HCT116 (cell line): ENCODE results near the gene CDH23. TPM values are rescaled to one million over a fixed set of nuclear protein-coding genes. Genes with fewer than 3 reads are reported as not detected.

ENCODE experiments used
- ATAC-seq: fragments of 200-7000 bp; cut with Tn5 transposase; 2 replicates; pipeline ENCODE4 v1.9.1; 2020; ENCODE audit warnings: mild to moderate bottlenecking, moderate library complexity
- BruUV-seq: library from RNA; stranded (reverse); fragments of 400-500 nt; replicated peaks from 2 replicates; lab custom pipeline; 2021; lab: Mats Ljungman, UMichigan
- CTCF ChIA-PET: fragments of 300-600 bp; sonication (Branson Sonifier 250); formaldehyde crosslinking; loops from one replicate; lab custom pipeline; 2021; ENCODE audit warnings: antibody characterized with exemption; lab: Charles Lee
- POLR2A ChIA-PET: fragments of 300-600, 350-600 bp; sonication (Branson Sonifier 250); formaldehyde crosslinking; loops from one replicate; lab custom pipeline; 2021; ENCODE audit warnings: antibody characterized with exemption; lab: Charles Lee
- RAD21 ChIA-PET, 2 experiments: fragments of 300-600 bp; sonication (Branson Sonifier 250); formaldehyde crosslinking; loops; one replicate each; lab custom pipeline; 2023; ENCODE audit warnings: low total read pairs in 2 of 2; ENCODE audit not compliant: uncharacterized antibody in 2 of 2, unreplicated experiment in 2 of 2, low non-redundant PET in 1 of 2; lab: Charles Lee
- DNase-seq: peaks from one replicate; pipeline ENCODE4 v3.0.0-alpha.2; 2010; ENCODE audit warnings: low read depth, low spot score
- H2AFZ ChIP-seq: fragments of 200-600 bp; shearing (Covaris generic), sonication (generic); 2 replicates; pipeline ENCODE4 v1.6.1; 2017; ENCODE audit warnings: low read depth, mixed run types, mixed read lengths, antibody characterized with exemption, low read length; ENCODE audit not compliant: poor library complexity, severe bottlenecking
- H3K27ac ChIP-seq: 2 replicates; pipeline ENCODE4 v1.5.1; 2012; ENCODE audit warnings: low read depth, low read length
- H3K27me3 ChIP-seq: fragments of 200-600 bp; sonication (generic); 2 replicates; pipeline ENCODE4 v1.6.1; 2016; ENCODE audit warnings: mixed run types, low read length, mixed read lengths; ENCODE audit not compliant: insufficient read depth
- H3K36me3 ChIP-seq, 2 experiments: fragments of 200-500 bp in 1 of 2; fragments of 200-600 bp in 1 of 2; sonication (Bioruptor generic) in 1 of 2; sonication (generic) in 1 of 2; 2 replicates each; pipeline versions ENCODE4 v1.5.1 to v1.6.1; 2014 to 2016; ENCODE audit warnings: low read length in 2 of 2, inconsistent platforms in 1 of 2, mixed read lengths in 1 of 2, mixed run types in 1 of 2; ENCODE audit not compliant: insufficient read depth in 2 of 2, control insufficient read depth in 1 of 2
- H3K4me1 ChIP-seq, 2 experiments: fragments of 200-600 bp in 1 of 2; sonication (generic) in 1 of 2; 2 replicates each; pipeline versions ENCODE4 v1.5.1 to v1.6.1; 2012 to 2017; ENCODE audit warnings: low read length in 2 of 2, inconsistent platforms in 1 of 2, mild to moderate bottlenecking in 1 of 2, mixed read lengths in 1 of 2, mixed run types in 1 of 2, moderate library complexity in 1 of 2; ENCODE audit not compliant: insufficient read depth in 2 of 2, control insufficient read depth in 1 of 2
- H3K4me2 ChIP-seq: fragments of 200-600 bp; sonication (generic); 2 replicates; pipeline ENCODE4 v1.6.1; 2017; ENCODE audit warnings: mixed run types, low read length, mixed read lengths
- H3K4me3 ChIP-seq, 2 experiments: fragments of 200-600 bp in 1 of 2; sonication (generic) in 1 of 2; replicated peaks in 1 of 2; 2 replicates each; pipeline ENCODE4 v1.5.1; 2011 to 2016; ENCODE audit warnings: low read length in 2 of 2, control low read depth in 1 of 2, low read depth in 1 of 2, mild to moderate bottlenecking in 1 of 2, mixed read lengths in 1 of 2, mixed run types in 1 of 2
- H3K79me2 ChIP-seq: fragments of 200-600 bp; sonication (generic); 2 replicates; pipeline ENCODE4 v1.6.1; 2017; ENCODE audit warnings: mild to moderate bottlenecking, mixed run types, low read length, moderate library complexity, mixed read lengths; ENCODE audit not compliant: insufficient read depth
- H3K9ac ChIP-seq: fragments of 200-600 bp; sonication (generic); 2 replicates; pipeline ENCODE4 v1.6.1; 2016; ENCODE audit warnings: low read length, mixed read lengths
- H3K9me2 ChIP-seq: fragments of 200-600 bp; sonication (generic), shearing (Covaris generic); 2 replicates; pipeline ENCODE4 v1.6.1; 2017; ENCODE audit warnings: mixed run types, mild to moderate bottlenecking, moderate library complexity; ENCODE audit not compliant: insufficient read depth
- H3K9me3 ChIP-seq, 2 experiments: fragments of 200-500 bp in 1 of 2; fragments of 200-600 bp in 1 of 2; sonication (Bioruptor generic) in 1 of 2; sonication (generic) in 1 of 2; 2 replicates each; pipeline ENCODE4 v1.6.1; 2014 to 2017; ENCODE audit warnings: low read length in 2 of 2, mixed read lengths in 2 of 2, inconsistent platforms in 1 of 2, low read depth in 1 of 2, mild to moderate bottlenecking in 1 of 2, mixed run types in 1 of 2, moderate library complexity in 1 of 2; ENCODE audit not compliant: control insufficient read depth in 1 of 2, insufficient read depth in 1 of 2
- H4K20me1 ChIP-seq: fragments of 200-600 bp; sonication (generic), shearing (Covaris generic); 2 replicates; pipeline ENCODE4 v1.6.1; 2017; ENCODE audit warnings: mixed run types, mild to moderate bottlenecking, moderate library complexity; ENCODE audit not compliant: insufficient read depth
- EGR1 ChIP-seq: IDR thresholded peaks from 2 replicates; pipeline ENCODE4 v1.6.1; 2012; ENCODE audit warnings: low read depth
- FOSL1 ChIP-seq: IDR thresholded peaks from 2 replicates; pipeline ENCODE4 v1.6.1; 2012; ENCODE audit warnings: low read depth
- POLR2A ChIP-seq: IDR thresholded peaks from 2 replicates; pipeline ENCODE4 v1.7.0; 2011; ENCODE audit warnings: borderline replicate concordance; ENCODE audit not compliant: insufficient read depth, insufficient read length; ENCODE audit errors: extremely low read depth
- POLR2AphosphoS5 ChIP-seq: IDR thresholded peaks from 2 replicates; pipeline ENCODE4 v1.6.1; 2011; ENCODE audit warnings: mild to moderate bottlenecking, low read depth, low read length, moderate library complexity
- RAD21 ChIP-seq: IDR thresholded peaks from 2 replicates; pipeline ENCODE4 v1.6.1; 2012; ENCODE audit warnings: low read depth, mild to moderate bottlenecking
- SP1 ChIP-seq: IDR thresholded peaks from 2 replicates; pipeline ENCODE4 v1.6.1; 2012; ENCODE audit warnings: low read depth
- SRF ChIP-seq: IDR thresholded peaks from 2 replicates; pipeline ENCODE4 v1.6.1; 2012; ENCODE audit warnings: low read depth
- ZNF274 ChIP-seq: fragments of 200-500 bp; sonication (Bioruptor generic); IDR thresholded peaks from 2 replicates; pipeline ENCODE4 v1.6.1; 2014; ENCODE audit warnings: mild to moderate bottlenecking, low read depth, low read length, inconsistent platforms
- intact Hi-C: fragments of 100-400 bp; cut with micrococcal nuclease; formaldehyde crosslinking; loops from 2 replicates; pipeline ENCODE4 v1.10.0; 2022
- total RNA-seq: library from RNA; stranded (reverse); gene quantifications from one replicate; pipeline ENCODE4 v1.2.1, GENCODE V29; 2021; ENCODE audit not compliant: unreplicated experiment
- TF ChIP-seq, protein P1 (sequence below): IDR thresholded peaks from 2 replicates; pipeline ENCODE4 v1.6.1; 2012
- TF ChIP-seq, protein P2 (sequence below), 3 experiments: fragments of 200-600 bp in 1 of 3; sonication (generic) in 1 of 3; IDR thresholded peaks in 2 of 3; conservative IDR thresholded peaks in 1 of 3; 2 replicates each; pipeline ENCODE4 v1.5.1; 2012 to 2017; ENCODE audit warnings: low read depth in 2 of 3, low read length in 2 of 3, antibody characterized with exemption in 1 of 3, borderline replicate concordance in 1 of 3, control low read depth in 1 of 3, mild to moderate bottlenecking in 1 of 3, mixed read lengths in 1 of 3, mixed run types in 1 of 3, moderate library complexity in 1 of 3; ENCODE audit not compliant: insufficient read depth in 1 of 3

Gene CDH23
- total RNA-seq, 1 experiment from 2014 or later = not detected

DNA sequence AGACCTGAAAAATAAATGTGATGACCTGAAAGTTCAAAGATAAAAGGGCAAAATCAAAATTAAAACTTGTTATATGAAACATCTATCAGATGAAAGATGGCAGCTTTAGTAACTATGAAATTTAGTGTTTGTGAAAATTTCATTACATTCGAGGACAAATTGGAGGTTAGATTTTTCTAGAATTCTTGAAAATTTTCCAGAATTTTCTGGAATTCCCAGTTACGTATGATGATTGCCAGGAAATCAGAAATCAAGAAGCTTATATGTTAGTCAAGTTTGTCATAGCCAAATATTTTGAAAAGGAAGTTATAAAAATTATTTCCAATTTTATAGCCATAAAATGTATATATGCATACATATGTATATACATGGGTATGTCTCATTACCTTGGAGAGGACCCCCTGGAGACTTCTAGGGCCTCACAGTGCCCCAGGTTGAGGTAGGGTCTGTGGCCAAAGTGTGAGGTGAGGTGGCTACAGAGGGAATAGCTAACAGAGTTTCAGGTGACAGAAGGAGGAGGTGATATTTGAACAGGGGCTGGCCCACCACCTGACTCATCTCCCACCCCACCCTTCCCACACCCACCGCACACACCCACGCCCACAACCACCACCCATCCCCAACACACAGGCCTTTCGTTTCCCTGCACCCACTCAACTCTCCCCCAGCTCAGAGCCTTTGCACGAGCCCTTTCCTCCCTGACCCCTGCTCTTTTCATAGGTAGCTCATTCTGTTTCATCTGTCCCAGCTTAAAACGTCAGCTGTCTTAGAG is 301.4 kb downstream of the CDH23 start:
- RAD21 ChIA-PET = interaction anchor here (1.6 kb wide), 2 partner anchors 198 to 379 kb away, joined by 3 to 5 read pairs; partner anchors contain the start of gene SLC29A3 (in 1 of the 2)
- Histone ChIP-seq H3K9ac (no peak overlapping the region), H3K79me2 (no peaks in the 10 kb centered on the region), H3K9me3 (no peaks in the 10 kb centered on the region), H3K4me1 (peaks cover 0 to 8% of the 10 kb centered on the region in 2 experiments; a peak in 1 of 4 replicates), H3K36me3 (no peaks in the 10 kb centered on the region), H3K27me3 (no peaks in the 10 kb centered on the region), H3K9me2 (no peaks in the 10 kb centered on the region), H4K20me1 (no peaks in the 10 kb centered on the region), H3K4me3 (no peak overlapping the region), H3K27ac (no peak overlapping the region), H2AFZ (no peak overlapping the region)
- intact Hi-C loops = loop anchor here (5.0 kb wide), 1 partner anchor 74 kb away; the partner anchor contains the start of gene VSIR
- POLR2A ChIA-PET = interaction anchor here (1.2 kb wide), 1 partner anchor 379 kb away, joined by 4 read pairs; the partner anchor contains the start of gene SLC29A3
- no peak for ATAC-seq
- CTCF ChIA-PET = interaction anchor here (0.6 to 4.7 kb wide), 12 partner anchors 9 to 383 kb away, joined by 3 to 57 read pairs (median 7); partner anchors contain the start of genes SLC29A3 and VSIR
- BruUV-seq = no TSS peak
- TF ChIP-seq, protein P1, sequence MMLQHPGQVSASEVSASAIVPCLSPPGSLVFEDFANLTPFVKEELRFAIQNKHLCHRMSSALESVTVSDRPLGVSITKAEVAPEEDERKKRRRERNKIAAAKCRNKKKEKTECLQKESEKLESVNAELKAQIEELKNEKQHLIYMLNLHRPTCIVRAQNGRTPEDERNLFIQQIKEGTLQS = no peak
- TF ChIP-seq SRF (no peak), POLR2AphosphoS5 (no peak), RAD21 (no peak), ZNF274 (no peak), EGR1 (no peak), POLR2A (no peak), SP1 (no peak), FOSL1 (no peak)
- TF ChIP-seq, protein P2, sequence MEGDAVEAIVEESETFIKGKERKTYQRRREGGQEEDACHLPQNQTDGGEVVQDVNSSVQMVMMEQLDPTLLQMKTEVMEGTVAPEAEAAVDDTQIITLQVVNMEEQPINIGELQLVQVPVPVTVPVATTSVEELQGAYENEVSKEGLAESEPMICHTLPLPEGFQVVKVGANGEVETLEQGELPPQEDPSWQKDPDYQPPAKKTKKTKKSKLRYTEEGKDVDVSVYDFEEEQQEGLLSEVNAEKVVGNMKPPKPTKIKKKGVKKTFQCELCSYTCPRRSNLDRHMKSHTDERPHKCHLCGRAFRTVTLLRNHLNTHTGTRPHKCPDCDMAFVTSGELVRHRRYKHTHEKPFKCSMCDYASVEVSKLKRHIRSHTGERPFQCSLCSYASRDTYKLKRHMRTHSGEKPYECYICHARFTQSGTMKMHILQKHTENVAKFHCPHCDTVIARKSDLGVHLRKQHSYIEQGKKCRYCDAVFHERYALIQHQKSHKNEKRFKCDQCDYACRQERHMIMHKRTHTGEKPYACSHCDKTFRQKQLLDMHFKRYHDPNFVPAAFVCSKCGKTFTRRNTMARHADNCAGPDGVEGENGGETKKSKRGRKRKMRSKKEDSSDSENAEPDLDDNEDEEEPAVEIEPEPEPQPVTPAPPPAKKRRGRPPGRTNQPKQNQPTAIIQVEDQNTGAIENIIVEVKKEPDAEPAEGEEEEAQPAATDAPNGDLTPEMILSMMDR (IDR thresholded peaks at IDR 0.05 in 2 of 3, conservative IDR thresholded peaks at IDR 0.05 in 1 of 3; ENCODE audit: borderline replicate concordance in 1 of 3, insufficient read depth in 1 of 3, low read depth in 2 of 3, low read length in 2 of 3) = no peak
- TF ChIP-seq, all 23 proteins: peak for 0
- no peak for DNase-seq
- H3K4me2 ChIP-seq = no peak overlapping the region
